Activated CD4-positive, CD25-positive, alpha-beta regulatory T cell (primary cell): ENCODE results near the gene ANKS6.
"Not testable (repeated sequence)": the region's sequence is repeated elsewhere in the genome, so short reads cannot be mapped to it uniquely, and the experiment has no call there.

Experiments
- DNase-seq, 4 experiments: peaks; one replicate each; lab custom pipeline; 2025; lab: John Stamatoyannopoulos, UW

The ANKS6 gene

GRCh38 chr9:98702340-98702739 is 94.0 kb downstream of the ANKS6 start:
- DNase-seq: no peak

- no peak for DNase-seq
Observed at GRCh38 chr9:98701576-98701975, 94.8 kb downstream of the ANKS6 start.

- no peak for DNase-seq
Observed at GRCh38 chr9:98700801-98701200, 95.6 kb downstream of the ANKS6 start.

- DNase-seq: no peak
Observed at GRCh38 chr9:98698856-98699255, 97.5 kb downstream of the ANKS6 start.

- DNase-seq: no peak
Observed at GRCh38 chr9:98694943-98695342, 101.4 kb downstream of the ANKS6 start.

GRCh38 chr9:98692392-98692791 is 104.0 kb downstream of the ANKS6 start:
- DNase-seq: no peak

GRCh38 chr9:98691890-98692289 is 104.5 kb downstream of the ANKS6 start:
- no peak for DNase-seq

- no peak for DNase-seq
Observed at GRCh38 chr9:98690686-98691085, 105.7 kb downstream of the ANKS6 start.

- DNase-seq: no peak
Observed at GRCh38 chr9:98688710-98689495, 107.5 kb downstream of the ANKS6 start.

- no peak for DNase-seq
Observed at GRCh38 chr9:98687911-98688310, 108.4 kb downstream of the ANKS6 start.

- DNase-seq: no peak
Observed at GRCh38 chr9:98686961-98687855, 109.1 kb downstream of the ANKS6 start.

- not testable (repeated sequence) for DNase-seq
Observed at GRCh38 chr9:98684816-98685215, 111.5 kb downstream of the ANKS6 start.
